Frontal cortex (tissue), 4 donors: ENCODE results near the gene CA5A. TPM values are rescaled to one million over a fixed set of nuclear protein-coding genes. Genes with fewer than 3 reads are reported as not detected.
"Not testable (repeated sequence)": the region's sequence is repeated elsewhere in the genome, so short reads cannot be mapped to it uniquely, and the experiment has no call there.

Source experiments
- DNase-seq, 2 donors: peaks; one replicate each; pipeline ENCODE4 v3.0.0; 2012; ENCODE audit warnings: low spot score in 2 of 2
- FAIRE-seq: peaks from 2 replicates; lab custom pipeline; 2012; peaks lifted over from hg19 to GRCh38; lab: Jason Lieb, UNC
- total RNA-seq: library from RNA; depleted of rRNA; stranded (reverse); fragments of >200 nt; gene quantifications from one replicate; pipeline ENCODE4 v1.2.3, GENCODE V29; 2014
- donor health status: control.
- donor health status: control.
- donor health status: control.

CA5A gene
- total RNA-seq, 1 donor from 2014 or later = not detected

DNA sequence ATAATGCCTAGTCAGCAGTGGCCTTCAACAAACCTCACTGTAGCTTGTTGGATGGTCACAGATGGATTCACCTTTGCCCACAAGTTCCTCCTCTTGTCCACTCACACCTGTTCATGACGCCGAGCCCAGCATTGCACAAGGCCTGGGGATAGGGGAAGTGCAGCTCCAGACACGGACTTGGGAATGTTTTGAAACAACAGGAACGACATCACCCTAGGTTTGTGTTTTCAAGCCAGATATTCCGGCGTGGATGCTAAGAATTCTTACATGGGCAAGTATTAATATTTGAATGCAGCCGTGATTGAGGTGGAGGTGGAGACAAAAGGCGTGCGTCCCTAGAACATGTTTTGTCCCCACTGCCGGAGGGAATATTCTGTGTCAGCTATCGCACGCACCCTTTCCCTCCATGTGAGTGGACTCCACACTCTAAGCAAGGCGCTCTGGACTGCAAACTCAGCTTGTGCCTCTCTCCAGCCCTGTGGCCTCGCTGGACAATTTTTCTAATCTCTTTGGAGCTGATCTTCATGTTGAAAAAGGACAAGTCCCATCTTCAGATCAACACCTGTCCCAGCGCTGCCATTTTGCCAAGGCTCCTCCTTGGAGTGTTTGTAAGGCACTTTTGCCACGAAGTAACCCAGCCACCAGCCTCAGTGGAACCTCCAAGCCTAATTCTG lies 12.9 kb upstream of the CA5A start:
- no peak for DNase-seq
- FAIRE-seq = no peak

DNA sequence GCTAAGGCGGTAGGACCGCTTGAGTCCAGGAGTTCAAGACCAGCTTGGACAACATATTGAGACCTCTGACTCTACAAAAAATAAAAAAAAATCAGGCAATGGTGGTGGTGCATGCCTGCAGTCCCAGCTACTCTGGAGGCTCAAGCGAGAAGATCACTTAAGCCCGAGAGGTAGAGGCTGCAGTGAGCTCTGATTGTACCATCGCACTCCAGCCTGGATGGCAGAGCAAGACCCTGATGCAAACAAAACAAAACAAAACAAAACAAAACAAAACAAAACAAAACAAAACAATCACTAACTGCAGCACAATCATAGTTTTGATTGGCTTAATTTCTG lies 12.4 kb upstream of the CA5A start:
- no peak for FAIRE-seq

DNA sequence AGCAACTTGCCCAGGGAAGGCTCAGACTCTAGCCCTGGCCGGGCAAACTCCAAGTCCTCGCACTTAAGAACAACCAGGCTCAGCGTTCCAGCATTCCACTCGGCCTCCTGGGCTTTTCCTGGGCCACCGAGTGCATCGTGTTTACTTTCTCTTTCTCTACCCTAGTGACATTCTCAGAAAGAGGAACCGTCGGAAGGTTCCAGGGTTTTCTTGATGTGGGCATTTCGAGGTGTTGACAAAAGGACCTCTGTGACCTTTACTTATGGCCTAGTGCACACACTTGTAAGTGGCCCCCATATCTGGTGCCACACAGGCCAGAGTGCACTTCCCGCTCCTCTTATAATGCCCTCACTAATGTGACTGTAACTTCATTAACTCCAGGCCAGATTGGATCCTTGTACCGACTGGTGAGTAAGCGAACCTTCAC lies 11.8 kb upstream of the CA5A start:
- no peak for FAIRE-seq
- no peak for DNase-seq

More for the DNA sequence above, 12.4 kb upstream of the CA5A start:
- no peak for DNase-seq

GRCh38 chr16:87947356-87948118 lies 11.2 kb upstream of the CA5A start:
- no peak for FAIRE-seq
- no peak for DNase-seq

GRCh38 chr16:87946596-87947347 lies 10.4 kb upstream of the CA5A start:
- FAIRE-seq (no peak), DNase-seq (no peak)

GRCh38 chr16:87945351-87946042 lies 9.2 kb upstream of the CA5A start:
- no peak for FAIRE-seq
- DNase-seq = peak; percentile 55 to 85

DNA sequence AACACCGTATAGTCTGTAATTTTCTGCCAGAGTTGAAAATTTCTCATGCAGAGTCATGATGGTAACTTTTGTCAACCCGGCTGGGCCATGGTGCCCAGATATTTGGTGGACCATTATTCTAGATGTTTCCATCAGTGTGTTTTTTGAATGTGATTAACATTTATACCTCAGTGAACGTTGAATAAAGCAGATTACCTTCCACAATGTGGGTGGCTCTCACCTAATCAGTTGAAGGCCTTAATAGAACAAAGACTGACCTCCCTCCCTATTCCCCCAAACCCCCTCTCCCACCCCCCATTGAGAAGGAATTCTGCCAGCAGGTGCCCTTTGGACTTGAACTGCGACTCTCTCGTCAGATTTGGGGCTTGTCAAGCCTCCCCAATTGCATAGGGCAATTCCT lies 6.4 kb upstream of the CA5A start:
- no peak for FAIRE-seq
- DNase-seq = no peak

GRCh38 chr16:87939562-87940423 lies 3.5 kb upstream of the CA5A start:
- DNase-seq (no peak), FAIRE-seq (no peak)

GRCh38 chr16:87938412-87938949 lies 2.2 kb upstream of the CA5A start:
- no peak for FAIRE-seq
- no peak for DNase-seq

DNA sequence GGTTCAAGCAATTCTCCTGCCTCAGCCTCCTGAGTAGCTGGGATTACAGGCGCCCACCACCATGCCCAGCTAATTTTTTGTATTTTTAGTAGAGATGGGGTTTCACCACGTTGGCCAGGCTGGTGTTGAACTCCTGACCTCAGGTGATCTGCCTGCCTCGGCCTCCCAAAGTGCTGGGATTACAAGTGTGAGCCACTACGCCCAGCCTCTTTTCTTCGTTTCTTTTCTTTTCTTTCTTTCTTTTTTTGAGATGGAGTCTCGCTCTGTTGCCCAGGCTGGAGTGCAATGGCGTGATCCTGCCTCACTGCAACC lies 858 bp upstream of the CA5A start:
- not testable (repeated sequence) for FAIRE-seq, DNase-seq

DNA sequence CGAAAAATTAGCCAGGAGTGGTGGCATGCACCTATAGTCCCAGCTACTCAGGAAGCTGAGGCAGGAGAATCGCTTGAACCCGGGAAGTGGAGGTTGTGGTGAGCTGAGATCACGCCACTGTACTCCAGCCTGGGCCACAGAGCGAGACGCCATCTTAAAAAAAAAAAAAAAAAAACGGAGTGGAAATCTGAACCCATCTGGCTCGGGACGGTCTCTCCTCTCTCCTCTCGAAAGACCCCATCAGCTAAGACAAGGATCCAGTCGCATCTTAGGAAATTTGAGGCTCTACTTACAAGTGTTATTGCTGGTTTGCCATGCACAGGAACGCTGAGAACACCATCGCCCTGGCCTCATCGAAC lies 334 bp downstream of the CA5A start:
- not testable (repeated sequence) for FAIRE-seq, DNase-seq

DNA sequence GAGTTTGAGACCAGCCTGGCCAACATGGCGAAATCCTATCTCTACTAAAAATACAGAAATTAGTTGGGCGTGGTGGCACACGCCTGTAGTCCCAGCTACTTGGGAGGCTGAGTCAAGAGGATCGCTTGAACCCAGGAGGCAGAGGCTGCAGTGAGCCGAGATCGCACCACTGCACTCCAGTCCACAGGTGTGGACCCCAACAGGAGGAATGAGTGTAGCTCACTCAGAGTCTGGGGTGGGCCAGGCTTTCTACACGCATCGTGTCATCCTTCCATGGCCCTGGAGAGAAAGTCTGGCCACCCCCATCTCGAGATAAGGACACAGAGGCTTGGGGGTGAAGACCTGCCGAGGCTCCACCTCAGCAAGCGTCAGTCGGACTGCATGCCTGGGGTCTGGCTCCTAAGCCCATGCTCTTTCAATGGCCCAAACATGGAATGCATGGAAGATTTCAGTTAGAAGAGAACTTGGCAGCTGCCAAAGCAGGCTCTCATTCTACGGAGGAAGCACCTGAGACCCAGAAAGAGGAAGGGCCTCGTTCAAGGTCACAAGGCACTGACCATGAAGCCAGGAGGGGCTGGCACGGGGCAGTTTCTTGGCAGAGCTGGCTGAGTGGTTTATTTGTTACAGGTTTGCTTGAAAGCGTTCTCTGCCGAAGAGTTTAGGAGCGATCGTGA lies 1.4 kb downstream of the CA5A start:
- not testable (repeated sequence) for FAIRE-seq, DNase-seq

DNA sequence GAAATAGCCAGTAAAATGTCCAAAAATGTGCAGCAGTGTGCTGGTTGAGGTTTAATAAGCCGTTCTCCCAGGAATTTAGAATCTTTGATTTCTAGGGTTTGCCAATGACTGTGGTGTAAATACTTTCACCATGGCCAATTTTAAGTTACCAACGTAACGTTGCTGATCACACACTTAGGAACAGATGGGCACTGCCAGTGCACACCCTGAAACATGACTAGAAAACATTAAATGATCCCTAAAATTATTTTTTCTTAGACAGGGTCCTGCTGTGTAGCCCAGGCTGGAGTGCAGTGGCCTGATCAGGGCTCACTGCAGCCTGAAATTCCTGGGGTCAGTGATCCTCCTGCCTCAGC lies 3.2 kb downstream of the CA5A start:
- no peak for DNase-seq
- no peak for FAIRE-seq

DNA sequence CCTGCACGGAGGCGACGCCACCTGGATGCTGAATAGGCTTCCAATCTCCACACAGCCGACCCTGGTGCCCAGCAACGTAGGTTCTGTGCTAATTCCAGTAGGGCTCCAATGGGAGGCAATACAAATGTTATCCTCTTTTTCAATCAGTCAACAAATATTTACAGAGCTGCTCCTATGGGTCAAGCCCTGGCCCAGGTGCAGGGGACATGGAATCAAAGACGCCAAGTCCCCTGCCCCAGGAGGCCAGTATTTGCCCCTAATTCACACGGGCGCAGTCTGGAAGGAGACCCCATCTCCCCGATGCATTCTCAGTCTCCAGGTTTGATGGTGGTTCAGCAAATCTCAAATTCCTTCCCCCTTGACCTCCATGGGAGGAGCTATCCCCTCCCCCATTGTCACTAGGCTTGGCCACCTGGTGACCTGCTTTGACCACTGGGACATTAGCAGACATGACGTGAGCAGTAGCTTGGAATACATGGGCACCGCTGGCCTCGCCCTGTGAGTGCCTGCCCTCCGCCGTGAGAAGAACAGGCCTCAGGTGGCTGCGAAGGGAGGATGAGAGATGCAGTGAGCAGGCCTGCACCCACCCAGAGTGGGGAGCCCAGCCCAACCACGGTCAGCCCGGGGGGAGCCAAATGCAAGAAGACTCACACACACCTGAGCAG lies 3.7 kb downstream of the CA5A start:
- not testable (repeated sequence) for DNase-seq, FAIRE-seq

DNA sequence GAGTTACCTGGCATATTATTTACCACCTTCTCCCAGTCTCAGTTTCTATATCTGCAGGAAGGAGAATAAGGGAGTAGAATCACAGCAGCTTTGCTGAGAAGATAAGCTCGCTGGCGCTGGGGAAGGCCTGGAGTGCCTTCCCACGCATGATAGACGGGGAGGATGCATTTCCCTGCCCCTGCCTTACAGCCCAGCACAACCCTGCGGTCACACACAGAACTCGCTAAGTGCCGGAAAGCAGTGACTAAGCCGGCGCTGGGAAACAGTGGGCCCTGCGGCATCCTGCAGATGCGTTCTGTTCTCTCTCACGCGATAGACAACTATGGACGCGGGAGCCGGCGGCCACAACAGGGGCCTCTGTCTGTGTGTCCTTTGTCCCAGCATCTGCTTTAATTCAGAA lies 4.8 kb downstream of the CA5A start:
- DNase-seq = no peak
- no peak for FAIRE-seq

GRCh38 chr16:87930456-87930855 lies 5.9 kb downstream of the CA5A start:
- FAIRE-seq = no peak

DNA sequence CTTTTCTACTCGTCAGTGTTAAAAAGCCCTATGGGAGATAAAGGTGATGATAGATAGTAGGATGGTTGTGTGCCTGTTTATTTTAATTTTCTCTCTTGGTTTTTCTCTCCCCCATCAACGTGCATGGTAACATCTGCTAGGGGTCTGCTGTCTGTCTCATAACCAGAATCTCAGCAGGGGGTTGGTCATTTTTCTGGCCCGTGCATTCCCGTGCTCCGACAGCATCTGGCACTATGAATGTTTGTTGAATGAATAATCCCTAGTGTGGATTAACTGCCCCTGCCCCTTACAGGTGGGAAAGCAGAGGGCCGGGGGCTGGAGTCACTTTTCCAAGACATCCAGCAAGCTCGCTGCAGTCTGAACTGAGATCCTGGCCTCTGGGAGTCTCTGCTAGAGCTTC lies 6.3 kb downstream of the CA5A start:
- no peak for FAIRE-seq

More at GRCh38 chr16:87930456-87930855, 5.9 kb downstream of the CA5A start:
- no peak for DNase-seq

GRCh38 chr16:87927195-87927562 lies 9.2 kb downstream of the CA5A start:
- no peak for FAIRE-seq
- no peak for DNase-seq

More for the DNA sequence above, 6.3 kb downstream of the CA5A start:
- no peak for DNase-seq
